ENCODE measurements around the gene CNTN4.

- TF ChIP-seq CTCF (IDR thresholded peaks at IDR 0.05; ENCODE audit: insufficient read depth, low read depth, low read length) (no peak), EZH2 (IDR thresholded peaks at IDR 0.05; ENCODE audit: insufficient read depth, low read length) (no peak)
Measured at GRCh38 chr3:2218816-2219215, 120.2 kb downstream of the CNTN4 start.
